Fibroblast of lung (primary cell): ENCODE results near the gene ARFRP1. TPM values are rescaled to one million over a fixed set of nuclear protein-coding genes. Genes with fewer than 3 reads are reported as not detected.

Experiments used
- DNase-seq, 2 donors: peaks; one replicate each; pipeline versions ENCODE4 v3.0.0 to v3.0.0-alpha.2; 2010; ENCODE audit warnings: low read depth in 2 of 2
- H2AFZ ChIP-seq: 2 replicates; pipeline ENCODE4 v1.5.1; 2012; ENCODE audit warnings: low read length, control low read depth, inconsistent platforms
- H3K27ac ChIP-seq: 2 replicates; pipeline ENCODE4 v1.5.1; 2011; ENCODE audit warnings: low read length, control low read depth; ENCODE audit not compliant: insufficient read depth
- H3K27me3 ChIP-seq: 2 replicates; pipeline ENCODE4 v1.5.1; 2011; ENCODE audit warnings: mild to moderate bottlenecking, low read length; ENCODE audit not compliant: control insufficient read depth, insufficient read depth
- H3K36me3 ChIP-seq: 2 replicates; pipeline ENCODE4 v1.5.1; 2011; ENCODE audit warnings: low read length; ENCODE audit not compliant: control insufficient read depth, insufficient read depth
- H3K4me1 ChIP-seq: 2 replicates; pipeline ENCODE4 v1.5.1; 2011; ENCODE audit warnings: low read length; ENCODE audit not compliant: control insufficient read depth, insufficient read depth; ENCODE audit errors: extremely low read depth
- H3K4me2 ChIP-seq: 2 replicates; pipeline ENCODE4 v1.5.1; 2011; ENCODE audit warnings: low read length, control low read depth; ENCODE audit not compliant: insufficient read depth; ENCODE audit errors: extremely low read depth
- H3K4me3 ChIP-seq, 4 experiments: fragments of 200-600 bp in 1 of 4; sonication (generic) in 1 of 4; replicated peaks in 1 of 4; 2 replicates each; pipeline ENCODE4 v1.5.1; 2011 to 2016; ENCODE audit warnings: low read length in 4 of 4, low read depth in 3 of 4, mild to moderate bottlenecking in 3 of 4, control low read depth in 2 of 4, inconsistent platforms in 1 of 4, mixed read lengths in 1 of 4; ENCODE audit not compliant: insufficient read depth in 1 of 4; ENCODE audit errors: control extremely low read depth in 1 of 4
- H3K79me2 ChIP-seq: 2 replicates; pipeline ENCODE4 v1.5.1; 2012; ENCODE audit warnings: mild to moderate bottlenecking, low read length, inconsistent platforms; ENCODE audit not compliant: control insufficient read depth, insufficient read depth
- H3K9ac ChIP-seq: 2 replicates; pipeline ENCODE4 v1.5.1; 2011; ENCODE audit warnings: mild to moderate bottlenecking, low read length, control low read depth; ENCODE audit not compliant: insufficient read depth
- H3K9me3 ChIP-seq: 2 replicates; pipeline ENCODE4 v1.5.1; 2012; ENCODE audit warnings: low read depth, low read length; ENCODE audit not compliant: control insufficient read depth, insufficient read depth
- H4K20me1 ChIP-seq: 2 replicates; pipeline ENCODE4 v1.5.1; 2011; ENCODE audit warnings: low read length; ENCODE audit not compliant: control insufficient read depth, insufficient read depth; ENCODE audit errors: extremely low read depth
- CTCF ChIP-seq, 2 donors: IDR thresholded peaks in 1 of 2; conservative IDR thresholded peaks in 1 of 2; 1 replicate in 1 of 2; 2 replicates in 1 of 2; pipeline ENCODE4 v1.5.1; 2011 to 2012; ENCODE audit warnings: low read length in 2 of 2, control low read depth in 1 of 2, inconsistent platforms in 1 of 2, low read depth in 1 of 2, mild to moderate bottlenecking in 1 of 2
- EZH2 ChIP-seq: IDR thresholded peaks from 2 replicates; pipeline ENCODE4 v1.5.1; 2012; ENCODE audit warnings: low read length, control low read depth, mild to moderate bottlenecking; ENCODE audit errors: missing control alignments
- polyA plus RNA-seq, 2 donors: library from polyadenylated mRNA; depleted of rRNA in 1 of 2; stranded (reverse) in 1 of 2; unstranded in 1 of 2; fragments of >200 nt; gene quantifications; 2 replicates each; pipeline ENCODE4 v1.2.1, GENCODE V29; 2011 to 2012; ENCODE audit warnings: missing spikeins in 1 of 2
- total RNA-seq: library from RNA; depleted of rRNA; stranded (reverse); fragments of >200 nt; gene quantifications from 2 replicates; pipeline ENCODE4 v1.2.1, GENCODE V29; 2014

Gene ARFRP1
- total and polyA plus RNA-seq, 2 donors (not counting 1 experiment from before 2014, with no cell fraction given) = 34.6 to 35.0 TPM

- no peaks in the 10 kb centered on the region for H3K9me3 ChIP-seq
- no peak for DNase-seq
- H4K20me1 ChIP-seq = no peaks in the 10 kb centered on the region
- H3K4me3 ChIP-seq = no peak overlapping the region
- peaks cover 19% of the 10 kb centered on the region for H3K4me1 ChIP-seq
- H3K36me3 ChIP-seq = peaks cover 33% of the 10 kb centered on the region
- H3K27me3 ChIP-seq = no peaks in the 10 kb centered on the region
- no peak overlapping the region for H3K4me2 ChIP-seq
- H2AFZ ChIP-seq = no peak overlapping the region
- peaks cover 36% of the 10 kb centered on the region for H3K79me2 ChIP-seq
- H3K9ac ChIP-seq = no peak overlapping the region
- TF ChIP-seq CTCF (conservative IDR thresholded peaks at IDR 0.05 in 1 of 2, IDR thresholded peaks at IDR 0.05 in 1 of 2; ENCODE audit: low read depth in 1 of 2, low read length in 2 of 2) (no peak), EZH2 (no peak)
- H3K27ac ChIP-seq = no peak overlapping the region
Measured at GRCh38 chr20:63703471-63703975, 4.3 kb downstream of the ARFRP1 start.

GRCh38 chr20:63702751-63703470 lies 4.9 kb downstream of the ARFRP1 start:
- Histone ChIP-seq H3K79me2 (peaks cover 32% of the 10 kb centered on the region), H3K9me3 (no peaks in the 10 kb centered on the region), H3K27ac (no peak overlapping the region), H3K9ac (no peak overlapping the region), H2AFZ (no peak overlapping the region), H3K4me2 (no peak overlapping the region), H3K4me3 (no peak overlapping the region), H4K20me1 (no peaks in the 10 kb centered on the region), H3K4me1 (peaks cover 22% of the 10 kb centered on the region), H3K36me3 (peaks cover 35% of the 10 kb centered on the region), H3K27me3 (no peaks in the 10 kb centered on the region)
- DNase-seq = no peak
- no peak for TF ChIP-seq CTCF (conservative IDR thresholded peaks at IDR 0.05 in 1 of 2, IDR thresholded peaks at IDR 0.05 in 1 of 2; ENCODE audit: low read depth in 1 of 2, low read length in 2 of 2)
- TF ChIP-seq EZH2 = no peak

GRCh38 chr20:63702036-63702665 lies 5.6 kb downstream of the ARFRP1 start:
- DNase-seq = no peak
- H3K36me3 ChIP-seq = peaks cover 40% of the 10 kb centered on the region
- H2AFZ ChIP-seq = no peak overlapping the region
- no peak for TF ChIP-seq EZH2
- no peak for TF ChIP-seq CTCF (conservative IDR thresholded peaks at IDR 0.05 in 1 of 2, IDR thresholded peaks at IDR 0.05 in 1 of 2; ENCODE audit: low read depth in 1 of 2, low read length in 2 of 2)
- no peaks in the 10 kb centered on the region for H3K27me3 ChIP-seq
- no peak overlapping the region for H3K4me2 ChIP-seq
- no peak overlapping the region for H3K9ac ChIP-seq
- H3K27ac ChIP-seq = no peak overlapping the region
- H4K20me1 ChIP-seq = no peaks in the 10 kb centered on the region
- no peaks in the 10 kb centered on the region for H3K9me3 ChIP-seq
- peaks cover 29% of the 10 kb centered on the region for H3K79me2 ChIP-seq
- H3K4me1 ChIP-seq = peaks cover 29% of the 10 kb centered on the region
- no peak overlapping the region for H3K4me3 ChIP-seq
